OCI-LY7 (cell line): ENCODE results near the gene LONP1.

Experiments
- EZH2phosphoT487 ChIP-seq: fragments of 200-600 bp; sonication (generic); IDR thresholded peaks from 2 replicates; pipeline ENCODE4 v1.6.1; 2018; ENCODE audit warnings: low read depth, borderline replicate concordance, mild to moderate bottlenecking, mixed run types, antibody characterized with exemption, low read length, moderate library complexity, mixed read lengths
- TF ChIP-seq, protein P1 (sequence below): fragments of 200-600 bp; sonication (generic); conservative IDR thresholded peaks from 2 replicates; pipeline ENCODE4 v1.5.1; 2014; ENCODE audit warnings: mild to moderate bottlenecking, antibody characterized with exemption, low read length, moderate library complexity, mixed read lengths

- TF ChIP-seq, protein P1, sequence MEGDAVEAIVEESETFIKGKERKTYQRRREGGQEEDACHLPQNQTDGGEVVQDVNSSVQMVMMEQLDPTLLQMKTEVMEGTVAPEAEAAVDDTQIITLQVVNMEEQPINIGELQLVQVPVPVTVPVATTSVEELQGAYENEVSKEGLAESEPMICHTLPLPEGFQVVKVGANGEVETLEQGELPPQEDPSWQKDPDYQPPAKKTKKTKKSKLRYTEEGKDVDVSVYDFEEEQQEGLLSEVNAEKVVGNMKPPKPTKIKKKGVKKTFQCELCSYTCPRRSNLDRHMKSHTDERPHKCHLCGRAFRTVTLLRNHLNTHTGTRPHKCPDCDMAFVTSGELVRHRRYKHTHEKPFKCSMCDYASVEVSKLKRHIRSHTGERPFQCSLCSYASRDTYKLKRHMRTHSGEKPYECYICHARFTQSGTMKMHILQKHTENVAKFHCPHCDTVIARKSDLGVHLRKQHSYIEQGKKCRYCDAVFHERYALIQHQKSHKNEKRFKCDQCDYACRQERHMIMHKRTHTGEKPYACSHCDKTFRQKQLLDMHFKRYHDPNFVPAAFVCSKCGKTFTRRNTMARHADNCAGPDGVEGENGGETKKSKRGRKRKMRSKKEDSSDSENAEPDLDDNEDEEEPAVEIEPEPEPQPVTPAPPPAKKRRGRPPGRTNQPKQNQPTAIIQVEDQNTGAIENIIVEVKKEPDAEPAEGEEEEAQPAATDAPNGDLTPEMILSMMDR, result no peak
- no peak for TF ChIP-seq EZH2phosphoT487
Measured at GRCh38 chr19:5666921-5667610, 52.9 kb downstream of the LONP1 start.
